GM19463 (cell line): ENCODE measurements around the gene GPR68.
"Not testable (repeated sequence)": the region's sequence is repeated elsewhere in the genome, so short reads cannot be mapped to it uniquely, and the experiment has no call there.

ENCODE experiments used
- ATAC-seq: cut with Tn5 transposase; IDR thresholded peaks from one replicate; pipeline ENCODE4 v1.9.1; 2021; ENCODE audit warnings: mild to moderate bottlenecking, moderate library complexity; ENCODE audit not compliant: unreplicated experiment

GPR68 gene

GRCh38 chr14:91200802-91201201 is 43.7 kb downstream of the GPR68 start:
- not testable (repeated sequence) for ATAC-seq

GRCh38 chr14:91197631-91198030 is 46.9 kb downstream of the GPR68 start:
- no peak for ATAC-seq

GRCh38 chr14:91195881-91196280 is 48.6 kb downstream of the GPR68 start:
- ATAC-seq: no peak

GRCh38 chr14:91193069-91193468 is 51.4 kb downstream of the GPR68 start:
- no peak for ATAC-seq

GRCh38 chr14:91190853-91191252 is 53.7 kb downstream of the GPR68 start:
- ATAC-seq: no peak

GRCh38 chr14:91187271-91187670 is 57.2 kb downstream of the GPR68 start:
- no peak for ATAC-seq

- ATAC-seq: no peak
These were observed 57.9 kb downstream of the GPR68 start for GRCh38 chr14:91186515-91187066.

- ATAC-seq: no peak
These were observed 58.8 kb downstream of the GPR68 start for GRCh38 chr14:91185721-91186120.

- ATAC-seq: no peak
These were observed 59.9 kb downstream of the GPR68 start for GRCh38 chr14:91184559-91184958.

GRCh38 chr14:91182753-91183152 is 61.8 kb downstream of the GPR68 start:
- ATAC-seq: not testable (repeated sequence)
